ENCODE results near the gene BAIAP2L1. TPM values are rescaled to one million over a fixed set of nuclear protein-coding genes. Genes with fewer than 3 reads are reported as not detected.

The BAIAP2L1 gene
- total RNA-seq, 1 donor from 2014 or later: 1.4 TPM

DNA sequence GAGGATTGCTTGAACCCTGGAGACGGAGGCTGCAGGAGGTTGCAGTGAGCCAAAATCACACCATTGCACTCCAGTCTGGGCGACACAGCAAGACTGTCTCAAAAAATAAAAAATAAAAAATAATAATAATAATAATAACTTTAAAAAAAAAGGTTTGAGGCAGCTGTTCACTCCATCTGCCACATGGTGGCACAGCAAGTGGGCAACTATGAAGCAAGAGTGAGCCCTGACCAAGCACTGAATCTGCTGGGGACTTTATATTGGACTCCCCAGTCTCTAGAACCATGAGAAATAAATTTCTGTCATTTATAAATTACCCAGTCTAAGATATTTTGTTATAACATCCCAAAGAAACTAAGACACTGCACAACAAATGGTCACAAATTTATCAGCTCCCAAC, 134.1 kb downstream of the BAIAP2L1 start:
- DNase-seq: peak; percentile 54

DNA sequence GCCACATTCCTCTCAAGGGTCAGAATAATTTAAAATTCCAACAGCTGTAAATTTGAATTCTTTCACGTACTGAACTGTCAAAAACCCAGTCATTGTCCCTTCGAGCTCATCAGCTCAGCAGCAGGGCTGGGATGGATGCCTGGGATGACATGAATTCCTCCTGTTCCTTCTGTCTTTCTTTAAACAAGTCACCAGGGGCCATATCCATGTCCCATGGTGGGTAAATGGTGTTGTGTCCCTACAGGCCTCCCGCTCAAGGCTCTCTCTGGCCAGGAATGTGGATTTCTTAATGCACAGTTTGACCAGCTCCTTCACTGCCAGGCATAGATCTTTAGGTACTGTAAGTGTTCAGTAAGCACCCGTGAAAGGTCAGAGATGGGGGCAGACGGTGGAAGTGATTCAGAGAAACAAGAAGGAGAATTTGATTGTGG, 135.0 kb downstream of the BAIAP2L1 start:
- DNase-seq: peak; percentile 72

DNA sequence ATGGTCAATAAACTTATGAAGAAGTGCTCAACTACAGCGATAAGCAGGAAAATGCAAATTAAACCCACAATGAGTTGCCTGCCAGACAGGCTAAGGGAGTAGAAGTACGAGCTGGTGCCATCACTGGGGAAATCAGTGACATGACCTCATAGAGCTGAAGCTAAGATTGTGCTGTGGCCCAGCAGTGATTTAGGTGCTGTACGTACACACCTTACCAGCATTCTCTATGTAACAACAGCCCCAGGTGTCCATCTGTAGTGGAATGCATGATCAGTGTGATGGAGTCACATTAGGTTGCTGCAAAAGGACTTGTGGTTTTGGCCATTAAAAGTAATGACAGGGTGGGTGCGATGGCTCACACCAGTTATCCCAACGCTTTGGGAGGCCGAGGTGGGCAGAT, 143.2 kb downstream of the BAIAP2L1 start:
- DNase-seq: no peak

DNA sequence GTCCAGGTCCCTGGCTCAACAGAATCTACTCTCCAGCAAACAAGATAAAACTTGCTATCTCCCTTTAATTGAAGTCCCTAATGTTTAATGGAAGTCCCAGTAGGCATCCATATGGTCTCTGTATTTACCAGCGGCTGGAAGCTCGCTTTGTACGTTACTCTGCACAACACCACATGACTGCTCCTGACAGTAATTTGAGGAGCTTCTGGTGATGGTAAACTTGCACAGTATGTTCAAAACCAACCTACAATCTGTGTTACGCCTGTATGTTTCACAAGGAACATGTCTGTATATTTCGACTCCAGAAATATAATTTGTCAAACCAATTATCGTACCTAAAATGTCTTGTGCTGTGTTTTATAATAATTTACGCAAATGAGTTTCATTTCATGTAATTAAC, 144.5 kb downstream of the BAIAP2L1 start:
- no peak for DNase-seq

DNA sequence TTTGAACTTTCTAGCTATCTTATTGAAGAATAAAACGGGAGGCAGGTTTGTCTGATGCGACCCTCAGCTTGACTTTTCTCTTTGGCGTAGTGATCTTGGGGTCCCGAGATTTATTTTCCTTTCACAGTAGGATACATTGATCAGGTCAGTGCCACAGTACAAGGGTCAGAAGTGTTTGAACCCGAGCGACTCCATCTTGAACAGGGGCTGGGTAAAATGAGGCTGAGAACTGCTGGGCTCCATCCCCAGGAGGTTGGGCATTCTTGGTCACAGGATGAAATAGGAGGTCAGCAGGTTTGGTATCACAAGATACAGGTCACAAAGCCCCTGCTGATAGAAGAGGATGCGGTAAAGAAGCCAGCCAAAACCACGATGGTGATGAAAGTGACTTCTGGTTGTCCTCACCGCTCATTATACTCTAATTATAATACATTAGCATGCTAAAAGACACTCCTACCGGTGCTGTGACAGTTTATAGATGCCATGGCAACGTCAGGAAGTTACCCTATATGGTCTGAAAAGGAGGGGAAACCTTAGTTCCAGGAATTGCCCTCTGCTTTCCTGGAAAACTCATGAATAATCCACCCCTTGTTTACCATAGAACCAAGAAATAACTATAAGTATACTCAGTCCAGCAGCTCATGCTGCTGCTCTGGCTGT, 145.8 kb downstream of the BAIAP2L1 start:
- peak; percentile 43 for DNase-seq

DNA sequence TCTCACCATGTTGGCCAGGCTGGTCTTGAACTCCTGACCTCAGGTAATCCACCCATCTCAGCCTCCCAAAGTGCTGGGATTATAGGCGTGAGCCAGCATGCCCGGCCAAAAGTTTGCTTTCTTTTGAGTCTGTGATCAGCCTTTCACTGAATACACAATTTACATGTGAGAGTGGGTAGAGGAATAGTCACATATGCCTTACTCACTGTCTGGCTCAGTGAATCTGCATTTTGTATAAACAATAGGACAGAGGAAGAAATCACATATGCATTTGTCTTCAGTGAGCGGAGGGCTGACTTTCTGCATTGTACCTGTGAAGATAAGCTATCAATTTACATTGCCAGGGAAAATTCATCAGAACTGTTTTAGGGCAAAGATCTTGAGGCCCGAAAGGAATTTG, 146.4 kb downstream of the BAIAP2L1 start:
- DNase-seq: no peak

DNA sequence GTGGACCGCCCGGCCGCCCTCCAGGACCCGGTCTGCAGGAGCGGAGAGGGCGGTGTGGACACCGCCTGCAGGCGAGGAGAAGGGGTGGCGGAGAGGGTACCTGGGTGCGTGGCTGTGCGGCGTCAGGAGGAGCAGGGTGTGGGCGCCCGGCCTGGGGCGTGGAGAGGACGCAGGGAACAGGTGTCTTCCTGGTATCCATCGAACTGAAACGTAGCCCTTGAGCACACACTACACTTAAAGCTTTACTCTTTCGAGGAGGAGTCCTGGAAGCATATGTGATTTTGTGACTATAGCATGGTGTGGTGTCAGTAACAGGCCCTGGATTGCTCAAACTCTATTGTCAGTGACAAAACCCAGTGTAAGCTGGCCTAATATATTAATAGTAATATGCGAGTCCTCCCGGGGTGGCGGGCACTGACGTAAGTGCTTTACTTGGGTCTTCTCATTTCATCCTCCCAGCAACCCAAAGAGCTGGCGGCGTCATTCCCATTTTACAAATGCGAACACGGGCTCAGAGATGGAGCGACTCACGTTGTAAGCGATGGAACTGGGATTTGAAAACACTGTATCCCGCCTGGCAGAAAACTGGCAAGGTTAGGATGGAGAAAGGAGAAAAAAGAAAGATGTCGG, 148.3 kb downstream of the BAIAP2L1 start:
- DNase-seq: no peak

DNA sequence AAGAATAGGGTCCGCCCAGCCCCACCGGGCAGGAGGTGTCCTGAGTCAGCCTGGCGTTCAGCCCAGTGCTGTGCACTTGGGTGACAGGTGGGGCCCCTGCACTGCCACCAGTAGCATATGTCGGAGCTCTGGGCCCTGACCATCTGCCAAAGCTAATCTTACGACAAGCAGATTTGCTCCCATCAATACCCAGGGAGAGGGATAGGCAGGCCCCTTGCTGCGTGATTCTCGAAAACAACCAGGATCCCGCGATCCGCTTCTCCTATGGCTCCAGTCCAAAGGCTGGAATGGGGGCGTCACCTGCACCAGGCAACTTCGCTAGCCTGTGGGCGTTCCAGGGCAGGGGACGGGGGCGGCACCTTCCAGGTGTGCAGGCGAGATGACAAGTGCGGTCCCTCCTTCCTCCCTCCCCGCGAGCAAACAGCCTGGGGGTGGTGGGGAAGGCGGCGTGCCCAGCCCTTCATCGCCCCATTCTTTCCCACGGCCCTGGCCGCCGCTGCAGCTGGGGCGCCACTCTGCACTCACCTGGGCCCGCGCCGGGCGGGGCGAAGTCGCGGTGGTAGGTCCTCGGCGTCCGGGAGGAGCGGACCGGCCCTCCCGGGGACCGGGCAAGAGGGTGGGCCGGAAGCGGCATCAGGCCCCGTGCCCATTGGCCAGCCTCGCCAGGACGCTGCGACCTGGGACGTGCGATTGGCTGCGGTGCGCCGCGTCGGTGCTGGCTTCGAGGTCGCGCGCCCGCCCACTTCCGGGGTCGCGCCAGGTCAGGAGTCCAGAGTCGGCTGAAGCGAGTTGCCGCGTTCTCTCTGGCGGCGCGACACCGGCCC, 149.1 kb downstream of the BAIAP2L1 start, which contains the start of gene TECPR1:
TSS of gene TECPR1 (minus strand) at position 632 of the 824 bp plus-strand sequence. CDS start 6,086 bp downstream, outside the sequence.
- peak; percentile 93 for DNase-seq

DNA sequence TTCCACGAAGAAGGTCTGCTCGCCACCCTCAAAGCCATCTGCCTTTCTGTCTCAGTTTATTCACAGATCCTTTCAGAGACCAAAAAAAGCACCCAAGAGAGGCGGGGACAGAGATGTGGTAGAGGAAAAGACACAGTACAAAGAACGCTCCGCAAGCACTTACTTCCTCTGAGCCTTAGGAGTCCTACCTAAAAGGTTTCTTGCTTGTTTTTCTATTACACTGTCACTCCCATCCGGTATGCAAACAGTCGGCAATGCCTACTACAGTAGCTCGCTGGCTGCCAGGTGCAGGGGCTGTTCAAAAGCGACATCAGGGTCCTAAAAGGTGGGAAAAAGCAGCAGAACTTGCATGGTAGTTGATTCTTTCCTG, 149.7 kb downstream of the BAIAP2L1 start:
- no peak for DNase-seq

DNA sequence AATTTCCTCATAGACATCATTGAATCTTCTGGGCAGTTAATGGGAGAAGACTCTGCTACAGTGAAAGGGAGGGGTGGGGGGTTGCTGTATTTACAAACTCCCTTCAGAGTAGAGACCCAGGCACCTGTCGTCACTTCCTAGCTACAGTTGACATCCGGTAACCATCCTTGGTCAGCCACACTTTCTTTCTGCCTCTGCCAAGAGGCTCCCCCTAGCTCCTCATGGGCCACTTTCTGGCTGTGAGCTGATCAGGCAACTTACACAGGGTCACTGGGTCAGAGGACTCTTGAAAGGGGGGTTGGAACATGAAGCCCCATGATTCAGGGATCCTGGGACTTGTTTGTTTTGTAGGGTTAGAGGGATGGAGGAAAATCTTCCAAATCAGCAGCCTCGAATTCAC, 150.1 kb downstream of the BAIAP2L1 start:
- DNase-seq: peak; percentile 63

DNA sequence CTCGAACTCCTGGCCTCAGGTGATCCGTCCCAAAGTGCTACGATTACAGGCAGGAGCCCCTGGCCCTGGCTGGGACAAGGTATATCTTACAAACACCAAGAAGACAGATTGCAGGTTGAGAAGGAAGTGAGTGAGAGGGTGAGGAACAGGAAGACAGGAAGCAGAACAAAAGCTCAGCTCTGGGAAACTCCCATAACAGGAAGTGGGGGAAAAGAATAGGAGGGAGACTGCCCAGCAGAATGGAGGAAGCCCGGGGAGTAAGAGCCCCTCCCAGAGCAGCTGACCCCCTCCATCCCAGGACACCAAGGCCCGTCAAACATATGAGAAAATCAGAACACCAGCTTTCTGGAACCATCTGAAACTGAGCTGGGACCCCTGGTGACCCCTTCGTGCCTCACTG, 151.8 kb downstream of the BAIAP2L1 start:
- DNase-seq: peak; percentile 69

DNA sequence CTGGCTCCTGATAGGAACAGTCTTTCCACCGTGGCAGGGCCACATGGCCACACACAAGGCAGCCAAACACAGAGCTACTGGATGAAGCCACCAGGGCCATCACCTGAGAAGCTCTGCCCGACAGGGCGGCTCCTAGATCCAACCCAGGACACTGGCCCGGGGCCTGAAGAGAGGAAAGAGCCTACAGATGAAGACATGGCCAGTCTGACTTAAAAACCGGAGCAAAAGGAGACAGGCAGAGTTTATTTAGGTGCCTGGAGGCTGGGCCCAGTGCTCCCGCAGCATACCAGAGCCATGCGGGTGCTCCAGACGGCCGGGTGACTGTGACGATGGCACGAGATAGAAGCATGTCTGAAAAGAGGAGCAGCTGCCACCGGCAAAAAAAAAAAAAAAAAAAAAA, 152.7 kb downstream of the BAIAP2L1 start:
- no peak for DNase-seq

DNA sequence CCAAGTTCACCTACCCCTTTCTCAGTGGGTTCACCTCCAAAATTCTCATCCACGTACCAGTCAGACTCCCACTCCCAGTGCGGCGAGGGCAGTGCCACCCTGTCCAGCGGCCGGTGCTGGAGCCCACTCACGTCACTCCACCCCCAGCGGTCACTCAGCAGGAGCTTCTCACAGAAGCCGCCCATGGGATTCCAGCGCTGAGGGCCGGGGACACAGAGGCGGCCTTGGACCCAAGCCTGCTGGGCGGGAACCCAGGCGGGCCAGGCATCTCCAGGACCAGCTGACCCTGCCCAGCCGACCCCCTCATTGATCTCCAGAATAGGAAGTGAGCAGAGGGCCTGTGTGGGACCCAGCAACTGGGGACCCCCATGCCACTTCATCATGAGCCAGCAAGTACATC, 156.0 kb downstream of the BAIAP2L1 start:
- DNase-seq: no peak

DNA sequence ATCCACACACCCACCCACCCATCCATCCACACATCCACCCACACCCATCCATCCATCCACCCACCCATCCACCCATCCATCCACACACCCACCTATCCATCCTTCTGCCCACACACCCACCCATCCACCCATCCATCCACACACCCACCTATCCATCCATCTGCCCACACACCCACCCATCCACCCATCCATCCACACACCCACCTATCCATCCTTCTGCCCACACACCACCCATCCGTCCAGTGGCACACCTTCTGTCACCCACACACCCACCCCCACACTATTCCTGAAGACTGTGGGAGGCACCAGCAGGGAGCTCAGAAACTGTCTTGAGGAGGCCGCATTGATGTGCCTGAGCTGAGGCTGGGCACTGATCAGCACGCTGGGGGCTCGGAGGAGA, 158.0 kb downstream of the BAIAP2L1 start:
- DNase-seq: no peak

DNA sequence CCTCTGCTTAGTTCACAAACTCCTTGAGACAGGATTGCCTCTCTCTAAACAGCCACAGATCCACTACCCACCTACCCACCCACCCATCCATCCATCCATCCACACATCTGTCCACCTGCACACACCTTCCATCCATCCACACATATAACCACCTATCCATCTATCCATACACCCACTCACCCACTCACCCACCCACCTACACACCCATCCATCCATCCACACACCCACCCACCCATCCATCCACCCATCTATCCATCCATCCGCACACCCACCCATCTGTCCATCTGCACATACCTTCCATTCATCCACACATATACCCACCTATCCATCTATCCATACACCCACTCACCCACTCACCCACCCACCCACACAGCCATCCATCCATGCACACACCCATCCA, 158.5 kb downstream of the BAIAP2L1 start:
- DNase-seq: no peak

DNA sequence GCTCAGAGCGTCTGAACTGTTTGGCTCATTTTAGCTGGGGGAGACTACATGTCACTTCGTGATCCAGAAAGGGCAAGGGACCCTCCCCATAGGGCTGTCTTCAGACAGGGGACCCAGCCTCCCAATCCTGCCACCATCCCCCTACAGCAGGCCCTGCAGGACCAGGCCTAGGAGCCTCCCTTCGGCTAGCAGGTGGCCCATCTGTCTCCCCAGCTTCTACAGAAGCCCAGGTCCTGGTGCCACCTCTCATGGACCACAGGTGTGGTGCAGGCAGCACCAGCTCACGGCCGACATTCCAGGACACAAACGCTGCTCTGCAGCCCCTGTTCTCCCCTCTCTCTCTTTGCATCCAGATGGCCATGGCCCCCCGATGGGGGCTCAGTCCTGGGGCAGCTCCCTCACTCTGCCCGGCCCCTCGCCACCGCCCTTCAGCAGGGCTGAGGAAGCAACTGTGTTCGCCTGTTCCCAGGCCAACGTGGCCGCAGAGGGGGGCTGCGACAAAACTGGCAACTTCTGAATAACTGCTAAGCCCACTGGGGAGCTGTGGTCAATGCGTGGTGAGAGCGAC, 159.1 kb downstream of the BAIAP2L1 start:
- no peak for DNase-seq

Other genes with a start within 250 kb of the BAIAP2L1 start
- gene BHLHA15, start 189.7 kb downstream of the BAIAP2L1 start, total RNA-seq: 0.17 and 3.4 TPM in 2 replicates
- gene TECPR1, start 148.9 kb downstream of the BAIAP2L1 start, total RNA-seq: 66.2 and 105 TPM in 2 replicates
- 36.1 and 39.7 TPM in 2 replicates for gene BRI3, start 119.4 kb downstream of the BAIAP2L1 start, total RNA-seq
- 3.7 and 18.5 TPM in 2 replicates for gene NPTX2, start 216.2 kb upstream of the BAIAP2L1 start, total RNA-seq

Data from dermis blood vessel endothelial cell (primary cell).